HCT116 (cell line): Measurements from ENCODE around the gene LAGE3. TPM values are rescaled to one million over a fixed set of nuclear protein-coding genes. Genes with fewer than 3 reads are reported as not detected.

Experiments
- ATAC-seq: fragments of 200-7000 bp; cut with Tn5 transposase; 2 replicates; pipeline ENCODE4 v1.9.1; 2020; ENCODE audit warnings: mild to moderate bottlenecking, moderate library complexity
- BruUV-seq: library from RNA; stranded (reverse); fragments of 400-500 nt; replicated peaks from 2 replicates; lab custom pipeline; 2021; lab: Mats Ljungman, UMichigan
- CTCF ChIA-PET: fragments of 300-600 bp; sonication (Branson Sonifier 250); formaldehyde crosslinking; loops from one replicate; lab custom pipeline; 2021; ENCODE audit warnings: antibody characterized with exemption; lab: Charles Lee
- POLR2A ChIA-PET: fragments of 300-600, 350-600 bp; sonication (Branson Sonifier 250); formaldehyde crosslinking; loops from one replicate; lab custom pipeline; 2021; ENCODE audit warnings: antibody characterized with exemption; lab: Charles Lee
- RAD21 ChIA-PET, 2 experiments: fragments of 300-600 bp; sonication (Branson Sonifier 250); formaldehyde crosslinking; loops; one replicate each; lab custom pipeline; 2023; ENCODE audit warnings: low total read pairs in 2 of 2; ENCODE audit not compliant: uncharacterized antibody in 2 of 2, unreplicated experiment in 2 of 2, low non-redundant PET in 1 of 2; lab: Charles Lee
- DNase-seq: peaks from one replicate; pipeline ENCODE4 v3.0.0-alpha.2; 2010; ENCODE audit warnings: low read depth, low spot score
- H2AFZ ChIP-seq: fragments of 200-600 bp; shearing (Covaris generic), sonication (generic); 2 replicates; pipeline ENCODE4 v1.6.1; 2017; ENCODE audit warnings: low read depth, mixed run types, mixed read lengths, antibody characterized with exemption, low read length; ENCODE audit not compliant: poor library complexity, severe bottlenecking
- H3K27ac ChIP-seq: 2 replicates; pipeline ENCODE4 v1.5.1; 2012; ENCODE audit warnings: low read depth, low read length
- H3K27me3 ChIP-seq: fragments of 200-600 bp; sonication (generic); 2 replicates; pipeline ENCODE4 v1.6.1; 2016; ENCODE audit warnings: mixed run types, low read length, mixed read lengths; ENCODE audit not compliant: insufficient read depth
- H3K36me3 ChIP-seq, 2 experiments: fragments of 200-500 bp in 1 of 2; fragments of 200-600 bp in 1 of 2; sonication (Bioruptor generic) in 1 of 2; sonication (generic) in 1 of 2; 2 replicates each; pipeline versions ENCODE4 v1.5.1 to v1.6.1; 2014 to 2016; ENCODE audit warnings: low read length in 2 of 2, inconsistent platforms in 1 of 2, mixed read lengths in 1 of 2, mixed run types in 1 of 2; ENCODE audit not compliant: insufficient read depth in 2 of 2, control insufficient read depth in 1 of 2
- H3K4me1 ChIP-seq, 2 experiments: fragments of 200-600 bp in 1 of 2; sonication (generic) in 1 of 2; 2 replicates each; pipeline versions ENCODE4 v1.5.1 to v1.6.1; 2012 to 2017; ENCODE audit warnings: low read length in 2 of 2, inconsistent platforms in 1 of 2, mild to moderate bottlenecking in 1 of 2, mixed read lengths in 1 of 2, mixed run types in 1 of 2, moderate library complexity in 1 of 2; ENCODE audit not compliant: insufficient read depth in 2 of 2, control insufficient read depth in 1 of 2
- H3K4me2 ChIP-seq: fragments of 200-600 bp; sonication (generic); 2 replicates; pipeline ENCODE4 v1.6.1; 2017; ENCODE audit warnings: mixed run types, low read length, mixed read lengths
- H3K4me3 ChIP-seq, 2 experiments: fragments of 200-600 bp in 1 of 2; sonication (generic) in 1 of 2; replicated peaks in 1 of 2; 2 replicates each; pipeline ENCODE4 v1.5.1; 2011 to 2016; ENCODE audit warnings: low read length in 2 of 2, control low read depth in 1 of 2, low read depth in 1 of 2, mild to moderate bottlenecking in 1 of 2, mixed read lengths in 1 of 2, mixed run types in 1 of 2
- H3K79me2 ChIP-seq: fragments of 200-600 bp; sonication (generic); 2 replicates; pipeline ENCODE4 v1.6.1; 2017; ENCODE audit warnings: mild to moderate bottlenecking, mixed run types, low read length, moderate library complexity, mixed read lengths; ENCODE audit not compliant: insufficient read depth
- H3K9ac ChIP-seq: fragments of 200-600 bp; sonication (generic); 2 replicates; pipeline ENCODE4 v1.6.1; 2016; ENCODE audit warnings: low read length, mixed read lengths
- H3K9me2 ChIP-seq: fragments of 200-600 bp; sonication (generic), shearing (Covaris generic); 2 replicates; pipeline ENCODE4 v1.6.1; 2017; ENCODE audit warnings: mixed run types, mild to moderate bottlenecking, moderate library complexity; ENCODE audit not compliant: insufficient read depth
- H3K9me3 ChIP-seq, 2 experiments: fragments of 200-500 bp in 1 of 2; fragments of 200-600 bp in 1 of 2; sonication (Bioruptor generic) in 1 of 2; sonication (generic) in 1 of 2; 2 replicates each; pipeline ENCODE4 v1.6.1; 2014 to 2017; ENCODE audit warnings: low read length in 2 of 2, mixed read lengths in 2 of 2, inconsistent platforms in 1 of 2, low read depth in 1 of 2, mild to moderate bottlenecking in 1 of 2, mixed run types in 1 of 2, moderate library complexity in 1 of 2; ENCODE audit not compliant: control insufficient read depth in 1 of 2, insufficient read depth in 1 of 2
- H4K20me1 ChIP-seq: fragments of 200-600 bp; sonication (generic), shearing (Covaris generic); 2 replicates; pipeline ENCODE4 v1.6.1; 2017; ENCODE audit warnings: mixed run types, mild to moderate bottlenecking, moderate library complexity; ENCODE audit not compliant: insufficient read depth
- FOSL1 ChIP-seq: IDR thresholded peaks from 2 replicates; pipeline ENCODE4 v1.6.1; 2012; ENCODE audit warnings: low read depth
- JUND ChIP-seq: IDR thresholded peaks from 2 replicates; pipeline ENCODE4 v1.6.1; 2012
- SIN3A ChIP-seq: IDR thresholded peaks from 2 replicates; pipeline ENCODE4 v1.6.1; 2012; ENCODE audit warnings: low read depth
- SP1 ChIP-seq: IDR thresholded peaks from 2 replicates; pipeline ENCODE4 v1.6.1; 2012; ENCODE audit warnings: low read depth
- SRF ChIP-seq: IDR thresholded peaks from 2 replicates; pipeline ENCODE4 v1.6.1; 2012; ENCODE audit warnings: low read depth
- TCF7L2 ChIP-seq: IDR thresholded peaks from 2 replicates; pipeline ENCODE4 v1.7.0; 2011; ENCODE audit warnings: borderline replicate concordance, inconsistent platforms; ENCODE audit not compliant: insufficient read depth, insufficient read length; ENCODE audit errors: extremely low read depth
- ZNF274 ChIP-seq: fragments of 200-500 bp; sonication (Bioruptor generic); IDR thresholded peaks from 2 replicates; pipeline ENCODE4 v1.6.1; 2014; ENCODE audit warnings: mild to moderate bottlenecking, low read depth, low read length, inconsistent platforms
- intact Hi-C: fragments of 100-400 bp; cut with micrococcal nuclease; formaldehyde crosslinking; loops from 2 replicates; pipeline ENCODE4 v1.10.0; 2022
- total RNA-seq: library from RNA; stranded (reverse); gene quantifications from one replicate; pipeline ENCODE4 v1.2.1, GENCODE V29; 2021; ENCODE audit not compliant: unreplicated experiment
- TF ChIP-seq, protein P1 (sequence below): IDR thresholded peaks from 2 replicates; pipeline ENCODE4 v1.6.1; 2012; ENCODE audit warnings: low read depth

LAGE3 gene
- total RNA-seq, 1 experiment from 2014 or later, result 42.8 TPM

DNA sequence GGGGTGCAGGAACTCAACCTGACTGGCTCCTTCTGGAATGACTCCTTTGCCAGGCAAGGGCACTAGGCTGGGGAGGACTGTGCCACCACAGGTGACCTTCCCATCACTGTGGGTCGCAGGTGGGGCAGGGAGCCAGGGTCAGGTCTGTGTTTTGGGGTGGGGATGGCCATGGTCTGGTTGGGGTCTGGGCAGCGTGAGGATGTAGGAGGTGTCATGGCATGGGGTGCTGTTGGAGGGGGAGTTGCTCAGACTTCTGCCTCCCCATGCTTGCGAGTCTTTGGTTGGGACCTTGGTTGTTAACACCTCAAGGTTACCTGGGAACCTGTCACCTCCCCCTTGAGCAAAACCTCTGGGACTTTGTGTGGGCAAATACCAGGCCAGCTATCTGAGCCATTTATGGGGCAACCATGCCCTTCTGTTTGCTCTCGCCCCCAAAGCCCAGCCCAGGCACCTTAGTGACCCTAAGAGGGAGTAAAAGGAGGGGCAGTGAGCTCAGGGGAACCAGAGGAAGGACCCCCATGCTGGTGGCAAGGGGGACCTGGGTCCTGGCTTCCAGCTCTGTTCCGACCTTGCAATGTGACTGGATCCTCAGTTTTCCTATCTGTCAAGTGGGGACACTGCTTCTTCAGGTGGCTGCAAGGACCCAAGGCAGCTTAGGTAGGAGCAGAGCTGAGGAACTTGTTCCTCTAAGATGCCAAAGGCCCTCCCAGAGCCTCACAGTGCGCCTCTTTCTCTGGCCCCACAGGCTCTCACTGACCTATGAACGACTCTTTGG is 44.5 kb downstream of the LAGE3 start:
- H2AFZ ChIP-seq, result no peak overlapping the region
- H3K79me2 ChIP-seq, result peaks cover 23% of the 10 kb centered on the region
- no peak overlapping the region for H3K4me2 ChIP-seq
- H3K36me3 ChIP-seq, result no peaks in the 10 kb centered on the region
- ChIA-PET POLR2A (no interaction called here), CTCF (no interaction called here), RAD21 (interaction anchor here in 1 of 2 experiments (0.5 kb wide), 1 partner anchor 20 kb away, joined by 3 read pairs; no protein-coding TSS in a partner anchor)
- no peaks in the 10 kb centered on the region for H3K9me3 ChIP-seq
- no peak for DNase-seq
- no peaks in the 10 kb centered on the region for H4K20me1 ChIP-seq
- no TSS peak for BruUV-seq
- no peaks in the 10 kb centered on the region for H3K9me2 ChIP-seq
- no peak for TF ChIP-seq JUND
- TF ChIP-seq ZNF274, result no peak
- TF ChIP-seq, protein P1, sequence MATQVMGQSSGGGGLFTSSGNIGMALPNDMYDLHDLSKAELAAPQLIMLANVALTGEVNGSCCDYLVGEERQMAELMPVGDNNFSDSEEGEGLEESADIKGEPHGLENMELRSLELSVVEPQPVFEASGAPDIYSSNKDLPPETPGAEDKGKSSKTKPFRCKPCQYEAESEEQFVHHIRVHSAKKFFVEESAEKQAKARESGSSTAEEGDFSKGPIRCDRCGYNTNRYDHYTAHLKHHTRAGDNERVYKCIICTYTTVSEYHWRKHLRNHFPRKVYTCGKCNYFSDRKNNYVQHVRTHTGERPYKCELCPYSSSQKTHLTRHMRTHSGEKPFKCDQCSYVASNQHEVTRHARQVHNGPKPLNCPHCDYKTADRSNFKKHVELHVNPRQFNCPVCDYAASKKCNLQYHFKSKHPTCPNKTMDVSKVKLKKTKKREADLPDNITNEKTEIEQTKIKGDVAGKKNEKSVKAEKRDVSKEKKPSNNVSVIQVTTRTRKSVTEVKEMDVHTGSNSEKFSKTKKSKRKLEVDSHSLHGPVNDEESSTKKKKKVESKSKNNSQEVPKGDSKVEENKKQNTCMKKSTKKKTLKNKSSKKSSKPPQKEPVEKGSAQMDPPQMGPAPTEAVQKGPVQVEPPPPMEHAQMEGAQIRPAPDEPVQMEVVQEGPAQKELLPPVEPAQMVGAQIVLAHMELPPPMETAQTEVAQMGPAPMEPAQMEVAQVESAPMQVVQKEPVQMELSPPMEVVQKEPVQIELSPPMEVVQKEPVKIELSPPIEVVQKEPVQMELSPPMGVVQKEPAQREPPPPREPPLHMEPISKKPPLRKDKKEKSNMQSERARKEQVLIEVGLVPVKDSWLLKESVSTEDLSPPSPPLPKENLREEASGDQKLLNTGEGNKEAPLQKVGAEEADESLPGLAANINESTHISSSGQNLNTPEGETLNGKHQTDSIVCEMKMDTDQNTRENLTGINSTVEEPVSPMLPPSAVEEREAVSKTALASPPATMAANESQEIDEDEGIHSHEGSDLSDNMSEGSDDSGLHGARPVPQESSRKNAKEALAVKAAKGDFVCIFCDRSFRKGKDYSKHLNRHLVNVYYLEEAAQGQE, result no peak
- TF ChIP-seq SRF, result no peak
- no peak for TF ChIP-seq SP1
- no peak for TF ChIP-seq FOSL1
- TF ChIP-seq SIN3A, result no peak
- no peak for TF ChIP-seq TCF7L2
- H3K4me1 ChIP-seq, result peaks cover 3 to 15% of the 10 kb centered on the region in 2 experiments; a peak in 3 of 4 replicates
- H3K27me3 ChIP-seq, result no peaks in the 10 kb centered on the region
- no peak for ATAC-seq
- no peak overlapping the region for H3K27ac ChIP-seq
- intact Hi-C loops, result no loop called here
- H3K9ac ChIP-seq, result no peak overlapping the region
- no peak overlapping the region for H3K4me3 ChIP-seq
